Measurements from ENCODE around the gene DPYSL5. TPM values are rescaled to one million over a fixed set of nuclear protein-coding genes. Genes with fewer than 3 reads are reported as not detected.

The DPYSL5 gene
- polyA plus RNA-seq, 3 donors: not detected

DNA sequence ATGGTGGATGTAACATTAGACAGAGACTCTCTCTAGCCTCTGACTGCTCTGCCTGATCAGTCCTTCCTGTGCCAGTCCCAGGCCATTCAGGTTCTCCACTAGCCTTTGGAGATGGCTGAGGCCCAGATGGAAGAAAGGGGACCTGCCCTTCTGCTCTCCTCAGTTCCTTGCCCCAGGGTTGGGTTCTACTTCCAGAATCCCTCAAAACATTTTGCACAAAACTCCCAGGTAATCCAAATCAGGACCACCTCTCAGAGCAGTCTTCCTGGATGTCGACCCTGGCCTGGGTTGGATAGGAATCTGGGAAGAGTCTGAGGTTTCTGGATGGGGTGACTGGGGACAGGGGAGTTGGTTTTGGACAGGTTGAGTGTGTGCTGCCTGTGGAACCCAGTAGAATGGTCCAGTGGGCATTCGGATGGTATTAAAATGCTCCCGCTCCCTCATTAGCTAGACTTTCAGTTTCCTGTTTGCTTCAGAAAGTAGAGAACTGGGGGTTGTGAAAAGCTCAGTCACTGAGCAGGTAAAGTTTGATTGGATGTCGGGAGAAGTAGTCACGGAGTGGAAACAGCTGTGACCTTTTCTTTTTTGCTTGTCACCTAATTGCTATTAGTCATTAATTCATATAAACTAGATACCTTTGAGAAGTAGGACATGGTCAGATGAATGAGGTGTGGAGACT, 37.9 kb downstream of the DPYSL5 start:
- H3K36me3 Mint-ChIP-seq: no peaks in the 10 kb centered on the region
- H3K4me1 ChIP-seq (ENCODE audit: control insufficient read depth in 1 of 2, insufficient read depth in 2 of 2, low read length in 2 of 2): peaks cover 24 to 29% of the 10 kb centered on the region in 2 donors
- 64% methylated on average over 2 of the region's 5 CpGs for WGBS (ENCODE audit: insufficient coverage)
- intact Hi-C loops (cut with micrococcal nuclease): no loop called here
- no peak overlapping the region for H3K4me3 ChIP-seq (replicated peaks in 1 of 3; ENCODE audit: low read depth in 2 of 3, low read length in 3 of 3)
- H3K27ac Mint-ChIP-seq: no peak overlapping the region
- H3K4me1 Mint-ChIP-seq: peaks cover 36% of the 10 kb centered on the region
- H2AFZ ChIP-seq (ENCODE audit: insufficient read depth, low read depth, low read length, poor library complexity, severe bottlenecking): peak overlapping the region; percentile 59
- no peak for DNase-seq
- no peaks in the 10 kb centered on the region for H3K36me3 ChIP-seq (replicated peaks in 1 of 2; ENCODE audit: control insufficient read depth in 1 of 2, insufficient read depth in 2 of 2, low read length in 2 of 2)
- no peak overlapping the region for H3K4me3 Mint-ChIP-seq
- H3K27me3 ChIP-seq (ENCODE audit: control insufficient read depth in 2 of 2, insufficient read depth in 2 of 2, low read length in 2 of 2): no peaks in the 10 kb centered on the region
- TF ChIP-seq, protein P1, sequence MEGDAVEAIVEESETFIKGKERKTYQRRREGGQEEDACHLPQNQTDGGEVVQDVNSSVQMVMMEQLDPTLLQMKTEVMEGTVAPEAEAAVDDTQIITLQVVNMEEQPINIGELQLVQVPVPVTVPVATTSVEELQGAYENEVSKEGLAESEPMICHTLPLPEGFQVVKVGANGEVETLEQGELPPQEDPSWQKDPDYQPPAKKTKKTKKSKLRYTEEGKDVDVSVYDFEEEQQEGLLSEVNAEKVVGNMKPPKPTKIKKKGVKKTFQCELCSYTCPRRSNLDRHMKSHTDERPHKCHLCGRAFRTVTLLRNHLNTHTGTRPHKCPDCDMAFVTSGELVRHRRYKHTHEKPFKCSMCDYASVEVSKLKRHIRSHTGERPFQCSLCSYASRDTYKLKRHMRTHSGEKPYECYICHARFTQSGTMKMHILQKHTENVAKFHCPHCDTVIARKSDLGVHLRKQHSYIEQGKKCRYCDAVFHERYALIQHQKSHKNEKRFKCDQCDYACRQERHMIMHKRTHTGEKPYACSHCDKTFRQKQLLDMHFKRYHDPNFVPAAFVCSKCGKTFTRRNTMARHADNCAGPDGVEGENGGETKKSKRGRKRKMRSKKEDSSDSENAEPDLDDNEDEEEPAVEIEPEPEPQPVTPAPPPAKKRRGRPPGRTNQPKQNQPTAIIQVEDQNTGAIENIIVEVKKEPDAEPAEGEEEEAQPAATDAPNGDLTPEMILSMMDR (IDR thresholded peaks at IDR 0.05): no peak
- H3K4me2 ChIP-seq (replicated peaks; ENCODE audit: extremely low read depth, low read length, poor library complexity, severe bottlenecking): no peak overlapping the region
- H3K27me3 Mint-ChIP-seq (ENCODE audit: low read depth in 3 of 3): peaks cover 0 to 3% (median 2%) of the 10 kb centered on the region in 3 donors
- H4K20me1 ChIP-seq (ENCODE audit: insufficient read depth, low read length): no peaks in the 10 kb centered on the region
- H3K79me2 ChIP-seq (ENCODE audit: insufficient read depth, low read length): no peaks in the 10 kb centered on the region
- peaks cover 0 to 2% (median 0%) of the 10 kb centered on the region in 7 donors for H3K9me3 Mint-ChIP-seq
- no peak overlapping the region for H3K27ac ChIP-seq (ENCODE audit: low read depth in 1 of 2, low read length in 2 of 2)
- H3K9me3 ChIP-seq (replicated peaks in 1 of 2; ENCODE audit: control insufficient read depth in 1 of 2, insufficient read depth in 1 of 2, low read length in 2 of 2): no peaks in the 10 kb centered on the region
- H3K9ac ChIP-seq (ENCODE audit: insufficient read depth, low read length, poor library complexity, severe bottlenecking): no peak overlapping the region

DNA sequence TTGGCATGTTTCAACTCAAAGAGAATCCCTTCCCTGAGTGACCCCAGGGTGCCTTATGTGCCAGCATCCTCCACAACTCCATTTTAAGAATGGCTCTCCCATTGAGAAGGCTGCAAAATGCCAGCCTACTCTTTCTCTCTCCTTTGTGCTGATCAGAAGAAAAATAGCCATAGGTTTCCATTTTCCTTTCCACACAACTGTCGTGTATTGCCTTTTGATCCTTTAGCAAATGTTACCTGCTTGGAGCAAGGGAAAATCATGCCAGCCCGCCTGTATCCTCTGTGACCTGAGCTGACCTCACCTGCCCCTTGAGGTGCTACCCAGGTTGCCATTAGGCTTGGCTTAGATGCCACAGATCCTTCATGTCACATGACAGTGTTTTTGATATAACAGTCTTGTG, 38.8 kb downstream of the DPYSL5 start:
- H3K27me3 Mint-ChIP-seq (ENCODE audit: low read depth in 3 of 3): peaks cover 0 to 3% (median 2%) of the 10 kb centered on the region in 3 donors
- peak overlapping the region; percentile 60 for H3K4me2 ChIP-seq (replicated peaks; ENCODE audit: extremely low read depth, low read length, poor library complexity, severe bottlenecking)
- intact Hi-C loops (cut with micrococcal nuclease): no loop called here

More for the DNA sequence above, 38.8 kb downstream of the DPYSL5 start:
- H4K20me1 ChIP-seq (ENCODE audit: insufficient read depth, low read length): no peaks in the 10 kb centered on the region
- H3K4me1 Mint-ChIP-seq: peaks cover 30% of the 10 kb centered on the region
- H3K36me3 ChIP-seq (replicated peaks in 1 of 2; ENCODE audit: control insufficient read depth in 1 of 2, insufficient read depth in 2 of 2, low read length in 2 of 2): no peaks in the 10 kb centered on the region
- H3K27ac Mint-ChIP-seq: peak overlapping the region in 6 of 7 donors; percentile 28 to 82 (median 54)
- H3K27me3 ChIP-seq (ENCODE audit: control insufficient read depth in 2 of 2, insufficient read depth in 2 of 2, low read length in 2 of 2): no peaks in the 10 kb centered on the region
- peak overlapping the region in 1 of 2 donors; percentile 53 for H3K4me3 Mint-ChIP-seq
- H3K9me3 Mint-ChIP-seq: peaks cover 0 to 2% (median 0%) of the 10 kb centered on the region in 7 donors
- H3K27ac ChIP-seq (ENCODE audit: low read depth in 1 of 2, low read length in 2 of 2): peak overlapping the region; percentile 6 to 22
- H3K4me1 ChIP-seq (ENCODE audit: control insufficient read depth in 1 of 2, insufficient read depth in 2 of 2, low read length in 2 of 2): peaks cover 24 to 27% of the 10 kb centered on the region in 2 donors
- no peak overlapping the region for H3K9ac ChIP-seq (ENCODE audit: insufficient read depth, low read length, poor library complexity, severe bottlenecking)
- no peaks in the 10 kb centered on the region for H3K79me2 ChIP-seq (ENCODE audit: insufficient read depth, low read length)
- peak overlapping the region in 1 of 3 experiments; percentile 50 for H3K4me3 ChIP-seq (replicated peaks in 1 of 3; ENCODE audit: low read depth in 2 of 3, low read length in 3 of 3)
- H3K9me3 ChIP-seq (replicated peaks in 1 of 2; ENCODE audit: control insufficient read depth in 1 of 2, insufficient read depth in 1 of 2, low read length in 2 of 2): no peaks in the 10 kb centered on the region
- TF ChIP-seq, protein P1 (IDR thresholded peaks at IDR 0.05): no peak
- DNase-seq: no peak
- H2AFZ ChIP-seq (ENCODE audit: insufficient read depth, low read depth, low read length, poor library complexity, severe bottlenecking): no peak overlapping the region
- H3K36me3 Mint-ChIP-seq: no peaks in the 10 kb centered on the region
- WGBS (ENCODE audit: insufficient coverage): 33% methylated on average over 2 of the region's 2 CpGs

All from CD14-positive monocyte (primary cell).